ENCODE data around the gene KRTAP5-7.
A peak's percentile ranks its signal among the peaks of the same experiment; 100 is the strongest.
"Not testable (repeated sequence)": the region's sequence is repeated elsewhere in the genome, so short reads cannot be mapped to it uniquely, and the experiment has no call there.

The KRTAP5-7 gene

DNA sequence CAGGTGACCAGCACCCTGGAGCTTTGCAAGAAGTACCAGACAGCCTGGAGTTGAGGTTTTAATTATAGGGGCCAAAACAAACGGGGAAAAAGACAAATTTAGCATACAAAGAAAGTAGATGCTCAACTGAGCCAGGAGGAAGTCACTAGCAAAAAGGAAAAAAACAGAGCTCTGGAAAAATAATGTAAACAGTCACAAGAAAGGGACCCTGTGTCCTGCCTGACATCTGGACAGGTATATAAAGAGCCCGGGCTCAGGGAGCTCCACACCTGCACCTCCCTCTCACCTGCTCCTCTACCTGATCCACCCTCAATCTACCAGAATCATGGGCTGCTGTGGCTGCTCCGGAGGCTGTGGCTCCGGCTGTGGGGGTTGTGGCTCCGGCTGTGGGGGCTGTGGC, 38.2 kb downstream of the KRTAP5-7 start, which contains the start of gene KRTAP5-10:
KRTAP5-10 (plus strand) TSS at position 301 of the 400 bp plus-strand sequence; CDS start at position 326, 25 bp downstream.
- DNase-seq = peak in 1 of 3 experiments; percentile 44

DNA sequence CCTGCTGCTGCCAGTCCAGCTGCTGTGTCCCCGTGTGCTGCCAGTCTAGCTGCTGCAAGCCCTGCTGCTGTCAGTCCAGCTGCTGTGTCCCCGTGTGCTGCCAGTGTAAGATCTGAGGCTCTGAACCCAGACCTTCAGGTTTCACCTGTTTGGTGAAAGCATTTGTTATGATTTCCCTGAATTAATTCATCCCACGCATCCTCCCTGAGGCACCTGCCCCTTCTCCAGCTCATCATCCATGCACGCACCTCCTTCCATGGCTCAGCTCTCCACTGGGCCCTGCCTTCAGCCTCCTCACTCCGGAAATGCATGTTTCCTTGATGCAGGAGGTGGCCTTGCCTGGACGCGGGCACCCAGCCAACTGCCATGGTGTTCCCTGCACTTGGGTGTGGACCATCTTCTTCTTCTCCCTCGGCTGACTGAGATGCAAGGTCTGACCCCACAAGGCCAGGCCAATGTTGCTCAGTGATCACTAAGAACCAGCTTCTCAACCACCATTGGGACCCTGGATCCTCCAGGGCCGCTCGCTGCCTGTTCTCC, 39.1 kb downstream of the KRTAP5-7 start:
- peak in 1 of 3 experiments; percentile 36 for DNase-seq

DNA sequence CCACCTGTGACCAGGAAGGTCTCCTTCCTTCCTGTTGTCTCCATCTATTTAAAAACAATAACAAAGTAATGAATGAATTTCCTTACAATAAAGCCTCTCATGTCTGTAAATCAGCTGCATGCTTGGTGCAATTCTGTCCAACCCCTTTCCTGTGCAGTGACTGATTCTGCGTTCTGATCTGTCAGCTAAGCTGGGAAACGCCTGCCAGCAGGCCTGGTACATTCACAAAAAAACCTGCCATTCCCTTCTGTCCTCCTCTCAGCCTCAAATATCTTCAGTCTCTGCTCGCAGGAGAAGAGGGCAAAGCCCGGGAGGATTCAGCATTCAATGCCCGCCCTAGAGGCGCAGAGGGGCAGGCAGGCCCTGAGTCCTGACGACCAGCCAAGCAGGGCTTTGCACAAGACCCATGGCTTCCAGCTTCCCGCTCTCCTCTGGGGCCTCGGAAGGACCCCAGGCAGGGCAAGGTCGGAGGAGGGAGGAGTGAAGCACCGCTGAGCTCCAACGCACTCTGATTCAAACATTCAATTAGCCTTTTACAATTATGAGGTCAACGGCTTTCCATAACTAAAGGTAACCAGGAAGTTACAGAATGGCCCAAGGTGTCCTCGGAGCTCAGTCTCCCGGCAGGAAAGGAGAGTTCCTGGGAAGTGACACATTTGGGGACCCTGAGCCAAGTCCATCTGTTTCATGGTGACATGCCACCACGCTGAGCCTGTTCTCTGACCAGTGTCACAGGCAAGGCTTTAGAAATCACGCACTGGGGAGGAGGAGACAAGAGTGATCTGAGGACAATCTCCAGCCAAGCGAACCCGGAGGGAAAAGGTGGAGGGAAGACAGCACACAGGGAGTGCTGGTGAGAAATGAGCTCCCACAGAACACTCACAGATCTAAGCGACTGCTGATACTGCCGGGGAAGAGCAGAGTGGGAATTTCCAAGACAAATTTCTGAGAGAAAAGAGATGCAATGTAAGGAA, 39.8 kb downstream of the KRTAP5-7 start:
- not testable (repeated sequence) for DNase-seq

DNA sequence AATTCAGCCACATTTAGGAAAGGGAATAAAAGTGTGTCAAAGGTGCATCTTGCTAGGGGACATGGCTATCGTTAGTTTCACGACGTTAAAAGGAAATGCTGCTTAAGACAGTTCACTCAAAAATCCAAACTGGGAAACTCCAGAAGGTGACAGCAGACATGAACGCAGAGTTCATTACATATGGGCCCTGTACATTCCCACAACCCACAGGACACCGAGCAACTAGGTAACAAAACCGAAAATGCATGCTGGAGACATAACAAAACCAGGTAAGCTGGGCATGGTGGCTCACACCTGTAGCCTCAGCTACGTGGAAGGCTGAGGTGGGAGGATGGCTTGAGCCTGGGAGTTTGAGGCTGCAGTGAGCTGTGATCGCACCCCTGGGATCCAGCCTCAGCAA, 40.6 kb downstream of the KRTAP5-7 start:
- not testable (repeated sequence) for DNase-seq

DNA sequence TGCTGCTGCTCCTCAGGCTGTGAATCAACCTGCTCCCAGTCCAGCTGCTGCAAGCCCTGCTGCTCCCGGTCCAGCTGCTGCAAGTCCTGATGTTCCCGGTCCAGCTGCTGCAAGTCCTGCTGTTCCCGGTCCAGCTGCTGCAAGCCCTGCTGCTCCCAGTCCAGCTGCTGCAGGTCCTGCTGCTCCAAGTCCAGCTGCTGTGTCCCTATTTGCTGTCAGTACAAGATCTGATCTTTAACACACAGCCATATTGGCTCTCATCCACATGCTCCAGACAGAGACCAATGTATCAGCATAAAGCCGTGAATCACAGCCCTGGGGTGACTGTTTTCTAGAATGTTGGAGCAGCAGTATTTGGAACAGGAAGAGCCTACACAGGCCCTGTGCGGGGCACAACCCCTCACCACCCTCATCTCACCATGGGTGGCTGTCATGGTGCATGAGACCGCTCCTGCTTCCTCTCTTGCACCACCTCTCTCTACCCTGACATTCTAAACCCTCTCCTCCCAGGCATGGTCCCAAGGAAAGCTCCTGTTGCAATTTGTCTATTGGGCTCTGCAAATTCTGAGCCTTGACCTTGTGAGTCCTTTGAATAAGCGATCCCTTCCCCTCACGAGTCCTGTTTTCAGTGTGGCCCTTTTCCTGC, 41.8 kb downstream of the KRTAP5-7 start:
- DNase-seq = no peak

DNA sequence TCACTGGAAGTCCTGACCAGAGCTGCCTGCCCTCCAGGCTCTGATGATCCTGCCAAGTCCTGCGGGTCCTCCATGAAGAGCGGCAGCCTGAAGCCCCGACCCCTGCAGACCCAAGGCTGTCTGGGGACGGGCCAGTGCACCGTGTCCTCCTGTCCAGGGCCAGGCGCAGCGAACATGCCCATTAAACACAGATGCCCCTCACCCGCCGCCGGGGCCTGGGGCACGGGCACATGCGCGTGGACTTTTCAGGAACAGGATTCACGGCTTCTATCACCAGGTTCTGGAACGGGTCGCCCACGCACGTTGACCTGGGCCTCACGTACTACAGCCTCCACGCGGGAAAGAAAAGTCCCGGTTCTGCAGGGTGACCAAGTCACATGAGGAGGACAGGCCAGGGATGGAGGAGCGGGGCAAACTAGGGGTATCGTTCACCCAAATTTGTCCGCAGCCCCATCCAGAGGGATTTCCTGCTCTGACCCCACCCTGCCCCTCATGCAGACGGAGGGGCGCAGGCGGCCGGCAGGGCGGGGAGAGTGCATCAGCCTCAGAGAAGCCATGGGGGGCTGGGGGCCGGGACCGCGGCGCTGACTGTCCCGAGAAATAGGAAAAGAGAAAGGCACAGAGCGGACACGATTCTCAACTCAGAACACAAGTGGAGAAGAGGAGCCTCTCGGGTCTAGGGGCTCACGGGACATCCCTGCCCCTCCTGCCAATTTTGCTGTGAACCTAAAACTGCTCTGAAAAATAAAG, 44.2 kb downstream of the KRTAP5-7 start:
- not testable (repeated sequence) for DNase-seq

DNA sequence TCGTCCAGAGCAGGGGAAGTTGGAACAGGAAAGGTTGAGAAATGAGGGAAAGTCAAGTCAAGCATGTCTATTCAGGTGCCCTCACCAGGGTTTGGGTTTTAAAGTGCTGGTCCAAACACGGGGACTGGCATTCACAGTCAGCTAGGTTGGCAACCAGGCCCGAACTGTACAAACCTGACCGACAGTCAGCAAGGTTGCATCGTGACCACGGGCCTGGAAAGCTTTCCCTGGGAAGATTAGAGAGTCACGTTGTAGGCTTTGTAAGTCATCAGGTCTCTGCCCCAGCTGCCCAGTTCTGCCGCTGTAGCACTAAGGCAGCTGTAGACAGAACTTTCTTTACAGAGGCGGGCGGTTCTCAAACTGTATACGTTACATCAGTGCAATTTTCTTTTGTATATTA, 45.7 kb downstream of the KRTAP5-7 start:
- no peak for DNase-seq

DNA sequence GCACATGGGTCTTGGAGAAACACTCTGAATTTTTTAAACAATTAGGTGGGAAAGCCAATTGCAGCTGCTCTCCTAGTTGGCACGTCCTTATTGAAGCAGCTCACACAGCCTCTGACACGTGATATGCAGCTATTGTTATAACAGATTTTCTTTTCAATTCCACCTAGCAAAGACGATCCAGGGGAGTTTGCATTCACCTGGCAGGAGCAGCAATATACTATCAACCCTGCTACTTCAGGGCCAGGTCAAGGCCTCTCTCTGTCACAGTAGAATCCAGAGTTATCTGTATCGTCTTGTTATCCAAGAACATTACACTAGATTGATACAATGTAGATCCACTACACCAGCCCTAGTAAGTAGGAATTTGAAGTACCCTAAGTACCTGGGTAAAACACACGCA, 47.4 kb downstream of the KRTAP5-7 start:
- no peak for DNase-seq

DNA sequence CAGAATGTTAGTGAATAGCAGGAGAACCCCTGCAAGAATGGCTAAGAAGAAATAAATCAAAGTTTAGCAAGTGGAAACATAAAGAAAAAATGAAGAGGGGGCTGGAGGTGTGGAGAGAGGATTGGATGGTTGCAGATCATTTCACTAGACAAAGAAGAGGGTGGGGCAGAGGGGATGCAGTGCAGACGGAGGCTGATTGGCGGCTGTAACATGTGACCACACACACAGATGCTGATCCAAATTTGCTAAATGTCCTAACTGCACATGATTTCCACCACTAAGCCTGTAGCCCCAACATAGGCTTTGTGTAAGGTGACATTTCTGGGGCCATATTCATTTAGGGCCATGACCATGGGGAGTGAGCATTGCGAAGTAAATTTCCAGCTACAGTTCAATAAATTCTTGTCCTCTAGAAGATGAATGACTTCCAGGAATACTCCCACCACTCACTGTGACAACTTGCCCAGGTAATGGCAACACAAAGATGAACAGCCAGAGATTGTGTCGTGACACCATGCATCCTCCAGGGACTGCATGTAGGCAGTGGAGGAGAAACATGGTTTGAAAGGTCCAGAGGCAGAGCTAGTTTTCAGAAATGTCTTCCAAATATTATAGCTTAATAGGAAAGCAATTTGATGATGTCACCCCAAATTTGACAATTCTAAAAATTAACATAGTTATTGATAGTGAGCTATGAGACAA, 48.8 kb downstream of the KRTAP5-7 start:
- DNase-seq = no peak

DNA sequence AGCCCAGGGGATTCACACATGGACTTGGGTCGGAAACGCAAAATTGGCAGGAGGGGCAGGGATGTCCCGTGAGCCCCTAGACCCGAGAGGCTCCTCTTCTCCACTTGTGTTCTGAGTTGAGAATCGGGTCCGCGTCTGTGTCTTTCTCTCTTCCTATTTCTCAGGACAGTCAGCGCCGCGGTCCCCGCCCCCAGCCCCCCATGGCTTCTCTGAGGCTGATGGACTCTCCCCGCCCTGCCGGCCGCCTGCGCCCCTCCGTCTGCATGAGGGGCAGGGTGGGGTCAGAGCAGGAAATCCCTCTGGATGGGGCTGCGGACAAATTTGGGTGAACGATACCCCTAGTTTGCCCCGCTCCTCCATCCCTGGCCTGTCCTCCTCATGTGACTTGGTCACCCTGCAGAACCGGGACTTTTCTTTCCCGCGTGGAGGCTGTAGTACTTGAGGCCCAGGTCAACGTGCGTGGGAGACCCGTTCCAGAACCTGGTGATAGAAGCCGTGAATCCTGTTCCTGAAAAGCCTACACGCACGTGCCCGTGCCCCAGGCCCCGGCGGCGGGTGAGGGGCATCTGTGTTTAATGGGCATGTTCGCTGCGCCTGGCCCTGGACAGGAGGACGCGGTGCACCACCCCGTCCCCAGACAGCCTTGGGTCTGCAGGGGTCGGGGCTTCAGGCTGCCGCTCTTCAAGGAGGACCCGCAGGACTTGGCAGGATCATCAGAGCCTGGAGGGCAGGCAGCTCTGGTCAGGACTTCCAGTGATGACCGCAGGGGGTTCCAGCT, 49.8 kb downstream of the KRTAP5-7 start:
- DNase-seq = not testable (repeated sequence)

DNA sequence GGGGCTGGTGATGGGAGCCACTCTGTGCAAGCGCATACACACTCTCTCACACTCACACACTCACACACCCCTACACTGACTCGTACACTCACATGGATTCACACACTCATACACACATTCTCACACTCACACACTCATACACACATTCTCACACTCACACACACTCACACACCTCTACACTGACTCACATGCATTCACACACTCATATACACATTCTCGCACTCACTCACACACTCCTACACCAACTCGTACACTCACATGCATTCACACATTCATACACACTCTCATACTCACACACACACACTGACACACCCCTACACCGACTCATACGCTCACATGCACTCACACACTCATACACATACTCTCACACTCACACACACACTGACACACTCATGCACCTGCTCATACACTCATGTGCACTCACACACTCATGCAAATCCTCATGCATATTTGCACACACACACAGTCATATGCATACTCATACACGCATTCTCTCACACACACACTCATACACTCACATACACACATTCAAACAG, 50.5 kb downstream of the KRTAP5-7 start:
- no peak for DNase-seq
